AG10803 (cell line): Measurements from ENCODE around the gene FXYD6.

Experiments
- DNase-seq: peaks from one replicate; pipeline ENCODE4 v3.0.0; 2010; ENCODE audit warnings: low read depth
- H3K4me3 ChIP-seq: 2 replicates; pipeline ENCODE4 v1.5.1; 2011; ENCODE audit warnings: mild to moderate bottlenecking, low read length, control low read depth
- CTCF ChIP-seq: conservative IDR thresholded peaks from 2 replicates; pipeline ENCODE4 v1.5.1; 2011; ENCODE audit warnings: mild to moderate bottlenecking, low read length, control low read depth, inconsistent platforms

The FXYD6 gene

DNA sequence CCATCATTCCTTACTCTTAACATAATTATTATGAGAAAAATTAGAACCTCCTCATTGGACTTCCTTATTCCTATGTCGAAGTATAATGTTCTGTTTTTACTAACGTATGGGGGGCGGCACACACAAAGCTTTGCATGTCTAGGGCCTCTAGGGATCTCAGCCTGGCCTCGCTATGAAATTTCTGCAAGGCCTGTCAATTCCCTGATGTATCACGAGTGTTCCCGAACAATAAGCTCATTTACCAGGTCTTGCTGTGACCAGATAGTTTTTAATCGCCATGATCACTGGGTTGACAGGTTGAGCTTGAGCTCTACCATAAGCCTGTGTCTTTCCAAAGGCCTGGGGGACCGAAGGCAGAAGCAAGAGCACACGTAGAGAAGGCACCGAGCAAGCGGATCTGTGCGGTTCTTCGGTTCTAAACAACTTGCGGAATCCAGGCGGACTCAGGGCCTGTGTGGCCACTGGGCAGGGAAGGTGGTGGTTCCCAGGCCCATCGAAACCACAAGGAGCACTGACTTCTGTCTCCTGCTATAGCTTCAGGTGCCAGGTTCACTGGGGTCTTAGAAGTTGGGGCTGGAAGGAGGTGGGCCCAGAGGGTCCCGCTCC, 41.5 kb downstream of the FXYD6 start:
- TF ChIP-seq CTCF: no peak
- DNase-seq: no peak
- H3K4me3 ChIP-seq: no peak overlapping the region

GRCh38 chr11:117834068-117834810, 42.2 kb downstream of the FXYD6 start:
- no peak for DNase-seq
- no peak for TF ChIP-seq CTCF
- H3K4me3 ChIP-seq: no peak overlapping the region

GRCh38 chr11:117833401-117833891, 43.0 kb downstream of the FXYD6 start:
- H3K4me3 ChIP-seq: no peak overlapping the region
- no peak for TF ChIP-seq CTCF
- no peak for DNase-seq

DNA sequence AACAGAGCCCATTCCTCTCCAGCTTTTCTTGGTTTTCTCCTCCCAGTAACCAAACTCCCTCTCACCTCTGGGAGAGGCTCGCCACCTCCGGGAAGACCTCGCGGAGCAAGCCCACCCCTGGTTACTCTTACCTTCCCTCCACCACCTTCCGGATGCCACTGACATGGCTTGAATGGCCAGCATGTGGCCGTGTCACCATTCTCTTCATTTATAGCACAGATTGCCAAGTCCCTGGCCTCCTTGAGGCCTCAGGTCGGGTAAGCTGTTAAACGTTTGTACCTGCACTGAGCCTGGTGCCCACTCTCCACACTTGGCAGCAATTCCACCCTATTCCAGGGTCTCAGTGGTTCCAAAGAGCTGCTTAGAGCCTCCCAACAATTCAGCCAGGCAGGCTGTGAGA, 43.9 kb downstream of the FXYD6 start:
- TF ChIP-seq CTCF: no peak
- no peak for DNase-seq
- no peak overlapping the region for H3K4me3 ChIP-seq

GRCh38 chr11:117831661-117832415, 44.6 kb downstream of the FXYD6 start:
- H3K4me3 ChIP-seq: no peak overlapping the region
- no peak for DNase-seq
- TF ChIP-seq CTCF: no peak

GRCh38 chr11:117830674-117831351, 45.6 kb downstream of the FXYD6 start:
- DNase-seq: no peak
- no peak overlapping the region for H3K4me3 ChIP-seq
- no peak for TF ChIP-seq CTCF
